Sigmoid colon (tissue), 7 donors: ENCODE measurements around the gene MYOD1. TPM values are rescaled to one million over a fixed set of nuclear protein-coding genes. Genes with fewer than 3 reads are reported as not detected.

Source experiments
- DNase-seq: peaks from one replicate; pipeline ENCODE4 v3.0.0-alpha.2; 2019
- H3K27ac ChIP-seq, 4 donors: fragments of 200-600 bp; sonication (generic); one replicate each; pipeline ENCODE4 v1.5.1; 2016 to 2019; ENCODE audit warnings: mild to moderate bottlenecking in 1 of 4
- H3K27me3 ChIP-seq, 3 donors: fragments of 200-600 bp; sonication (generic); one replicate each; pipeline ENCODE4 v1.5.1; 2019; ENCODE audit warnings: mild to moderate bottlenecking in 1 of 3
- H3K36me3 ChIP-seq, 4 donors: fragments of 200-600 bp; sonication (generic); one replicate each; pipeline ENCODE4 v1.5.1; 2016 to 2019
- H3K4me1 ChIP-seq, 4 donors: fragments of 200-600 bp; sonication (generic); one replicate each; pipeline ENCODE4 v1.5.1; 2017 to 2019
- H3K4me3 ChIP-seq, 4 donors: fragments of 200-600 bp; sonication (generic); one replicate each; pipeline ENCODE4 v1.5.1; 2017 to 2019; ENCODE audit warnings: mild to moderate bottlenecking in 2 of 4, moderate library complexity in 1 of 4
- H3K9me3 ChIP-seq, 4 donors: fragments of 200-600 bp in 3 of 4; sonication (generic) in 3 of 4; one replicate each; pipeline versions ENCODE4 v1.5.1 to v1.6.1; 2013 to 2019
- CTCF ChIP-seq, 4 experiments: fragments of 450-650 bp in 3 of 4; fragments of 200-600 bp in 1 of 4; IDR thresholded peaks; one replicate each; pipeline ENCODE4 v1.5.1; 2016 to 2019; ENCODE audit warnings: antibody characterized with exemption in 4 of 4, mild to moderate bottlenecking in 3 of 4, moderate library complexity in 2 of 4
- EP300 ChIP-seq, 4 donors: sonication (generic); formaldehyde crosslinking; IDR thresholded peaks; one replicate each; pipeline ENCODE4 v1.6.1; 2017; ENCODE audit warnings: antibody characterized with exemption in 4 of 4
- POLR2A ChIP-seq, 2 donors: fragments of 450-650 bp; IDR thresholded peaks; one replicate each; pipeline ENCODE4 v1.6.1; 2016; ENCODE audit warnings: antibody characterized with exemption in 2 of 2, mild to moderate bottlenecking in 2 of 2, moderate library complexity in 2 of 2
- POLR2AphosphoS5 ChIP-seq, 4 donors: sonication (generic); formaldehyde crosslinking; IDR thresholded peaks; one replicate each; pipeline ENCODE4 v1.6.1; 2017; ENCODE audit warnings: antibody characterized with exemption in 4 of 4
- WGBS, 2 donors: extraction: QIAGEN DNeasy Blood & Tissue Kit; methylation state at CpG; one replicate each; pipeline ENCODE4 v1.1.7; 2013; 5-methylcytosine and 5-hydroxymethylcytosine counted together
- intact Hi-C: fragments of 100-400 bp; cut with DNase I; formaldehyde crosslinking; loops from one replicate; pipeline ENCODE4 v1.15.1; 2023
- polyA plus RNA-seq, 3 donors: library from polyadenylated mRNA; stranded (reverse); fragments of 200-250 nt; gene quantifications; one replicate each; pipeline ENCODE4 v1.2.3, GENCODE V29; 2013
- total RNA-seq, 4 donors: library from RNA; depleted of rRNA; stranded (reverse); fragments of >200 nt; gene quantifications; one replicate each; pipeline ENCODE4 v1.1.0, GENCODE V29; 2016
- donor health status: healthy with polysubstance abuse.
- donor health status: Bipolar disorder and iron deficiency.
- donor health status: healthy.

The MYOD1 gene
- total and polyA plus RNA-seq, 7 donors = not detected

GRCh38 chr11:17713851-17714250 lies 5.5 kb upstream of the MYOD1 start:
- H3K4me3 ChIP-seq = no peak overlapping the region
- 6 to 24% methylated on average over 1 of the region's 1 CpG for WGBS, 2 donors
- no peak overlapping the region for H3K27ac ChIP-seq
- intact Hi-C loops = no loop called here
- no peaks in the 10 kb centered on the region for H3K36me3 ChIP-seq
- TF ChIP-seq POLR2AphosphoS5 (IDR thresholded peaks at IDR 0.05) = no peak
- peaks cover 0 to 72% (median 49%) of the 10 kb centered on the region in 3 donors for H3K27me3 ChIP-seq
- DNase-seq = no peak
- no peaks in the 10 kb centered on the region for H3K9me3 ChIP-seq
- no peaks in the 10 kb centered on the region for H3K4me1 ChIP-seq

GRCh38 chr11:17714356-17714854 lies 5.0 kb upstream of the MYOD1 start:
- Histone ChIP-seq H3K27me3 (peaks cover 4 to 73% (median 49%) of the 10 kb centered on the region in 3 donors), H3K9me3 (no peaks in the 10 kb centered on the region), H3K36me3 (no peaks in the 10 kb centered on the region), H3K4me1 (peaks cover 0 to 4% (median 2%) of the 10 kb centered on the region in 4 donors), H3K4me3 (no peak overlapping the region), H3K27ac (no peak overlapping the region)
- no peak for DNase-seq
- no peak for TF ChIP-seq CTCF (IDR thresholded peaks at IDR 0.05)
- 50% methylated on average over 8 of the region's 8 CpGs for WGBS, 2 donors
- intact Hi-C loops = no loop called here

- no peak for TF ChIP-seq POLR2A (IDR thresholded peaks at IDR 0.05)
- TF ChIP-seq CTCF (IDR thresholded peaks at IDR 0.05) = no peak
- TF ChIP-seq POLR2AphosphoS5 (IDR thresholded peaks at IDR 0.05) = no peak
- TF ChIP-seq EP300 (IDR thresholded peaks at IDR 0.05) = no peak
- no peak overlapping the region for H3K4me3 ChIP-seq
- DNase-seq = no peak
- peaks cover 9 to 73% (median 50%) of the 10 kb centered on the region in 3 donors for H3K27me3 ChIP-seq
- H3K9me3 ChIP-seq = no peaks in the 10 kb centered on the region
- intact Hi-C loops = no loop called here
- peaks cover 0 to 9% (median 3%) of the 10 kb centered on the region in 4 donors for H3K4me1 ChIP-seq
- no peak overlapping the region for H3K27ac ChIP-seq
- no peaks in the 10 kb centered on the region for H3K36me3 ChIP-seq
- 73 to 82% methylated on average over 4 of the region's 4 CpGs for WGBS, 2 donors
These were observed 4.5 kb upstream of the MYOD1 start for GRCh38 chr11:17714870-17715269.

GRCh38 chr11:17716807-17717206 lies 2.6 kb upstream of the MYOD1 start:
- Histone ChIP-seq H3K4me1 (peaks cover 0 to 28% (median 17%) of the 10 kb centered on the region in 4 donors), H3K4me3 (no peak overlapping the region), H3K36me3 (no peaks in the 10 kb centered on the region), H3K27me3 (peaks cover 28 to 85% (median 68%) of the 10 kb centered on the region in 3 donors), H3K27ac (no peak overlapping the region), H3K9me3 (no peaks in the 10 kb centered on the region)
- no peak for TF ChIP-seq CTCF (IDR thresholded peaks at IDR 0.05)
- TF ChIP-seq EP300 (IDR thresholded peaks at IDR 0.05) = no peak
- TF ChIP-seq POLR2AphosphoS5 (IDR thresholded peaks at IDR 0.05) = no peak
- no peak for TF ChIP-seq POLR2A (IDR thresholded peaks at IDR 0.05)
- WGBS, 2 donors = 73 to 79% methylated on average over 2 of the region's 2 CpGs
- intact Hi-C loops = no loop called here
- no peak for DNase-seq

DNA sequence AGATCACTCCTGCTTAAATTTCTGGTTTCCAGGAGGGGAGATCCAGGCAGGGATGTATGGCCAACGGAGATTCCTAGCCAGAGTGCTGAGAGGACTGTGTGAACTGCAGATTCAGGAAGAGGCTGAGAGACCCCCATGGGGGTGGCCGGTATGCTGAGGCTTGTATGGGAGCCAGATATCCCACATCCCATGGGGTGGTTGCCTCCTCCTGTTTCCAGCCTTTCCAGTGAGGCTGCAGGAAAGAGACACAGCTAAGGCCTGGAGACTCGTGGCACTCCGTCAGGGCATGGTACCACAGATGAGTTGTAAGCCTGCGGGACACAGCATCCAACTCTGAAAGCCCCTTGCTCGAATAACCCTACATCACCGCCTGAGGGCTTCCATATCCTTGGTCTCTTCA lies 1.4 kb upstream of the MYOD1 start:
- no peaks in the 10 kb centered on the region for H3K36me3 ChIP-seq
- no peak overlapping the region for H3K4me3 ChIP-seq
- TF ChIP-seq CTCF (IDR thresholded peaks at IDR 0.05) = no peak
- TF ChIP-seq POLR2A (IDR thresholded peaks at IDR 0.05) = no peak
- TF ChIP-seq POLR2AphosphoS5 (IDR thresholded peaks at IDR 0.05) = no peak
- no peak for TF ChIP-seq EP300 (IDR thresholded peaks at IDR 0.05)
- intact Hi-C loops = no loop called here
- peaks cover 0 to 32% (median 18%) of the 10 kb centered on the region in 4 donors for H3K4me1 ChIP-seq
- no peak overlapping the region for H3K27ac ChIP-seq
- DNase-seq = no peak
- WGBS, 2 donors = 58 to 64% methylated on average over 7 of the region's 7 CpGs
- H3K9me3 ChIP-seq = no peaks in the 10 kb centered on the region
- H3K27me3 ChIP-seq = peaks cover 33 to 89% (median 73%) of the 10 kb centered on the region in 3 donors
